ENCODE data around the gene RBBP5. TPM values are rescaled to one million over a fixed set of nuclear protein-coding genes. Genes with fewer than 3 reads are reported as not detected.

RBBP5 gene
- polyA plus RNA-seq, 3 donors: 4.9 to 10.2 (median 8.1) TPM

DNA sequence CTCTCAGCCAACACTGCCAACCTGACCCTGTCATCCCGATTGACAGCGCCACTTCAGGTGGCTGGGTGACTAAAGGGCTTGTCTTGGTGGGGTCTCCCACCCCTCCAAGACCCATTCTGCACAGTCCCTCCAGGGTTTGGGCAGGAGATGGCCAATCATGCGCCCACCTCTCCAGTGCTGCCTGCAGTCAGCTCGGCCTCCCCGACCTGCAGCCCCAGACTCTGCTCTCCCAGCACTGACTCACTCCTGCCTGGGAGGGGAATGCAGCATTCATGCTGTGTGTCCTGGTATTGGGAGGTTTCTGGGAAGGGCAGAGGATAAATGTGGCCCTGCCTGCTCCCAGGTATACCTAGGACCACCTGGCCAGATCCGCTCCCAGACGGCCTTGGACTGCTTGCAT, 47.3 kb downstream of the RBBP5 start:
- H3K27ac ChIP-seq (ENCODE audit: low read depth in 1 of 2, low read length in 2 of 2): no peak overlapping the region
- TF ChIP-seq, protein P1, sequence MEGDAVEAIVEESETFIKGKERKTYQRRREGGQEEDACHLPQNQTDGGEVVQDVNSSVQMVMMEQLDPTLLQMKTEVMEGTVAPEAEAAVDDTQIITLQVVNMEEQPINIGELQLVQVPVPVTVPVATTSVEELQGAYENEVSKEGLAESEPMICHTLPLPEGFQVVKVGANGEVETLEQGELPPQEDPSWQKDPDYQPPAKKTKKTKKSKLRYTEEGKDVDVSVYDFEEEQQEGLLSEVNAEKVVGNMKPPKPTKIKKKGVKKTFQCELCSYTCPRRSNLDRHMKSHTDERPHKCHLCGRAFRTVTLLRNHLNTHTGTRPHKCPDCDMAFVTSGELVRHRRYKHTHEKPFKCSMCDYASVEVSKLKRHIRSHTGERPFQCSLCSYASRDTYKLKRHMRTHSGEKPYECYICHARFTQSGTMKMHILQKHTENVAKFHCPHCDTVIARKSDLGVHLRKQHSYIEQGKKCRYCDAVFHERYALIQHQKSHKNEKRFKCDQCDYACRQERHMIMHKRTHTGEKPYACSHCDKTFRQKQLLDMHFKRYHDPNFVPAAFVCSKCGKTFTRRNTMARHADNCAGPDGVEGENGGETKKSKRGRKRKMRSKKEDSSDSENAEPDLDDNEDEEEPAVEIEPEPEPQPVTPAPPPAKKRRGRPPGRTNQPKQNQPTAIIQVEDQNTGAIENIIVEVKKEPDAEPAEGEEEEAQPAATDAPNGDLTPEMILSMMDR (IDR thresholded peaks at IDR 0.05): no peak
- no peak overlapping the region for H3K9ac ChIP-seq (ENCODE audit: insufficient read depth, low read length, poor library complexity, severe bottlenecking)
- no peaks in the 10 kb centered on the region for H3K27me3 ChIP-seq (ENCODE audit: control insufficient read depth in 2 of 2, insufficient read depth in 2 of 2, low read length in 2 of 2)
- WGBS (ENCODE audit: insufficient coverage): 94% methylated on average over 3 of the region's 7 CpGs
- H3K36me3 ChIP-seq (replicated peaks in 1 of 2; ENCODE audit: control insufficient read depth in 1 of 2, insufficient read depth in 2 of 2, low read length in 2 of 2): no peaks in the 10 kb centered on the region
- no peaks in the 10 kb centered on the region for H4K20me1 ChIP-seq (ENCODE audit: insufficient read depth, low read length)
- H3K79me2 ChIP-seq (ENCODE audit: insufficient read depth, low read length): no peaks in the 10 kb centered on the region
- Mint-ChIP-seq H3K36me3 (no peaks in the 10 kb centered on the region), H3K27ac (no peak overlapping the region), H3K27me3 (ENCODE audit: low read depth in 3 of 3) (peaks cover 0 to 2% (median under 1%) of the 10 kb centered on the region in 3 donors), H3K4me1 (no peaks in the 10 kb centered on the region), H3K9me3 (no peaks in the 10 kb centered on the region), H3K4me3 (no peak overlapping the region)
- no peak overlapping the region for H3K4me3 ChIP-seq (replicated peaks in 1 of 3; ENCODE audit: low read depth in 2 of 3, low read length in 3 of 3)
- DNase-seq: no peak
- H2AFZ ChIP-seq (ENCODE audit: insufficient read depth, low read depth, low read length, poor library complexity, severe bottlenecking): no peak overlapping the region
- H3K4me2 ChIP-seq (replicated peaks; ENCODE audit: extremely low read depth, low read length, poor library complexity, severe bottlenecking): no peak overlapping the region
- H3K9me3 ChIP-seq (replicated peaks in 1 of 2; ENCODE audit: control insufficient read depth in 1 of 2, insufficient read depth in 1 of 2, low read length in 2 of 2): no peaks in the 10 kb centered on the region
- no peaks in the 10 kb centered on the region for H3K4me1 ChIP-seq (ENCODE audit: control insufficient read depth in 1 of 2, insufficient read depth in 2 of 2, low read length in 2 of 2)
- intact Hi-C loops (cut with micrococcal nuclease): no loop called here

DNA sequence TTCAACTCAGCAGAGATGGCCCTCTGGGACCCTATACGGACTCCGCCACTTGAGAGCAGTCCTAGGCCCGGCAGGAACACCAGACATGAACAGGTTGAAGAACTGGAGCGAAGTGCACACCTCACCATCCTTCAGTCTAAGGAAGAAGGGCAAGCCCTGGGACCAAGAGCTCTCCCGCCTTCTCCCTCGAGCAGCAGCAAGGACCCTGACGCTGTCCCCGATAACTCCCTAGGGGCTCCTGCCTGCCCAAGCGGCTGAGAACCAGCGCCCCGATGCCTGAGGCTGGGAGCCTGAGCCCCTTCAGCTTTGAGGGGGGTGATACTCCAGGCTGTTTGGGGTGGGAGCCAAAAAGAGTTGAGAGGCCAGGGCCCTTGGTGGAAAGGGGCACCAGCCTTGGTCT, 47.7 kb downstream of the RBBP5 start:
- WGBS (ENCODE audit: insufficient coverage): 95% methylated on average over 5 of the region's 11 CpGs
- TF ChIP-seq, protein P1 (IDR thresholded peaks at IDR 0.05): no peak
- no peaks in the 10 kb centered on the region for H3K36me3 Mint-ChIP-seq
- H3K4me3 Mint-ChIP-seq: no peak overlapping the region
- Histone ChIP-seq H3K27me3 (ENCODE audit: control insufficient read depth in 2 of 2, insufficient read depth in 2 of 2, low read length in 2 of 2) (no peaks in the 10 kb centered on the region), H3K9me3 (replicated peaks in 1 of 2; ENCODE audit: control insufficient read depth in 1 of 2, insufficient read depth in 1 of 2, low read length in 2 of 2) (no peaks in the 10 kb centered on the region), H2AFZ (ENCODE audit: insufficient read depth, low read depth, low read length, poor library complexity, severe bottlenecking) (no peak overlapping the region), H3K79me2 (ENCODE audit: insufficient read depth, low read length) (no peaks in the 10 kb centered on the region), H3K27ac (ENCODE audit: low read depth in 1 of 2, low read length in 2 of 2) (no peak overlapping the region), H3K4me2 (replicated peaks; ENCODE audit: extremely low read depth, low read length, poor library complexity, severe bottlenecking) (no peak overlapping the region), H3K9ac (ENCODE audit: insufficient read depth, low read length, poor library complexity, severe bottlenecking) (no peak overlapping the region), H4K20me1 (ENCODE audit: insufficient read depth, low read length) (no peaks in the 10 kb centered on the region), H3K4me1 (ENCODE audit: control insufficient read depth in 1 of 2, insufficient read depth in 2 of 2, low read length in 2 of 2) (no peaks in the 10 kb centered on the region), H3K4me3 (replicated peaks in 1 of 3; ENCODE audit: low read depth in 2 of 3, low read length in 3 of 3) (no peak overlapping the region), H3K36me3 (replicated peaks in 1 of 2; ENCODE audit: control insufficient read depth in 1 of 2, insufficient read depth in 2 of 2, low read length in 2 of 2) (no peaks in the 10 kb centered on the region)
- H3K4me1 Mint-ChIP-seq: no peaks in the 10 kb centered on the region
- intact Hi-C loops (cut with micrococcal nuclease): no loop called here
- H3K27ac Mint-ChIP-seq: no peak overlapping the region
- DNase-seq: no peak
- peaks cover 0 to 2% (median 2%) of the 10 kb centered on the region in 3 donors for H3K27me3 Mint-ChIP-seq (ENCODE audit: low read depth in 3 of 3)
- H3K9me3 Mint-ChIP-seq: no peaks in the 10 kb centered on the region

Data from CD14-positive monocyte (primary cell).